Stimulated activated CD4-positive, alpha-beta T cell treated with anti-CD3 and anti-CD28 coated beads, Interleukin-12 subunit alpha, Interleukin-12 subunit beta, amount 100 ng/mL, for 24 hours (primary cell): ENCODE data around the gene DRG2.

Experiments
- DNase-seq, 2 experiments: peaks; one replicate each; pipeline ENCODE4 v3.0.0-alpha.2; 2020; ENCODE audit warnings: low read depth in 2 of 2

The DRG2 gene

DNA sequence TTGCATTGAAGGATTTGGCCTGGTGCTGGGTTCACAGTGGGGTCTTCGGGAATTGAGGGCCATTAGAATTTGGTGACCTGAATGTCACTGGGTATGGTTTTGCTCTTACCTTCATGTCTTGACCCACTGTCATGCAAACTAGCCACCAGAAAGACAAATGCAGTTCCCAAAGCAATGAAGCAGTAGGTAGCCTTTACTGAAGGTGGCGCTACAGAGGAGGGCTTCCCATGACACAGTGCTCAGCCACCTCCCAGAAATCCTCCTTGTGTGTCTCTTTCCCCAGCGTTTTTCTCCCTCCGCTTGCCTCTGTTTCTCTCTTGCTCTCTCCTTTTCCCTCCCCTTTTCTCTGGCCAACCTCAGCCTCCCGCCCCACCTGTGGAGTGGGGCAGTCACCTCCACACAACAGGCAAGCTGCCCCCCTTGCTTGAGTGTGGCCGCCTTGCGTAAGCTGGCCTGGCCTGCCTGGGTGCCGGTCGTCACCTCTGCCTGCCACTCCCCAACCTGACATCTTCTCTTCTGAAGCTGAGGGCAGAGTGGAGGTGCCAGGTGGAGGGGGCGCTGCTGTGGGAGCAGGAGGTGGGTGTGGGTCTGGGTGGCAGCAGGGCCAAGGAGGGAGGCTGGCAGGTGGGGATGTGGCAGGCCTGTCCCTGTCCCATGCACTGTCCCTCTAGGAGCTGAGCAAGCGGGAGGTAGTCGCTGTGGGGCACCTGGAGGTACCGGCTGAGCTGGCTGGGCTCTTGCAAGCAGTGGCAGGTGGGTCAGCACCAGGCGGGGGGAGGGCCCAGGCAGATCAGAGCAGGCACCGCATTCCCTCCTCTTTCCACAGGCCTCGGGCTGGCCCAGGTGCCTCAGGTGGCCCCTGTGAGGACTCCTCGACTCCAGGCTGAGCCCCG, 55.5 kb downstream of the DRG2 start:
- DNase-seq, result no peak

DNA sequence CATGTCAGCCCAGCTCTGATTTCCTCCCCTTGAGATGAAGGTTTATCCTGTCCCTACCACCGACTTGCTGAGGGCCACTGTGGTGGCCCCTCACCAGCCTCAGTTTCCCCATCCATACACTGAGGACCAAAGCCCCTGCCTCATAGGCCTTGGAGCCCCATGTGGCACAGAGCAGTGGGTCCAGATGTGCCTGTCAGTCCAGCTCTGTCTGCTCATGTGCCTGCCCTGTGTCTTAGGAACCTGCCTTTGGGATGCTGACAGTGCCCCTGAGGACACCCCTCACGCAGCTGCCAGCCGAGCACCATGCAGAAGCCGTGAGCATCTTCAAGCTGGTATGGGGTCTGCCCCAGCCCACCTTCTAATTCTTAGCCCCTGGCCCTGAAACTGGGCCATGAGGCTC, 56.5 kb downstream of the DRG2 start:
- DNase-seq, result no peak

DNA sequence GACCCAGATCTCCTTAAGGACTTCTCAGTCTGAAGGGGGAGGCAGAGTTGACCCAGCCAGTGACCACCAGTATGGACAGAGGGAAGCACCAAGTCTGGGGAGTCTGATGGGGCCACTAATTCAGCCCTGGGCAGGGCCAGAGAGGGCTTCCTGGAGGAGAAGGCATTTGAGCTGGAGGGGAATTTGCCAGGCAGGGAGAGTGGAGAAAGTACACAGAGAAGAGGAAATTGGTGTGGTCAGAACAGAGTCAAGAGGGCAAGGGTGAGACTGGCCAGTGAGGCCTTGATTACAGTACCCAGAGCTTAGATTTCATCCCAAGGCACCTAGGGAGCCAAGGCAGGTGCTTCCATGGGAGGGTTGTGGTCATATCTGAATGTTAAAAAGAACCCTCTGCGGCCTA, 57.1 kb downstream of the DRG2 start:
- no peak for DNase-seq

DNA sequence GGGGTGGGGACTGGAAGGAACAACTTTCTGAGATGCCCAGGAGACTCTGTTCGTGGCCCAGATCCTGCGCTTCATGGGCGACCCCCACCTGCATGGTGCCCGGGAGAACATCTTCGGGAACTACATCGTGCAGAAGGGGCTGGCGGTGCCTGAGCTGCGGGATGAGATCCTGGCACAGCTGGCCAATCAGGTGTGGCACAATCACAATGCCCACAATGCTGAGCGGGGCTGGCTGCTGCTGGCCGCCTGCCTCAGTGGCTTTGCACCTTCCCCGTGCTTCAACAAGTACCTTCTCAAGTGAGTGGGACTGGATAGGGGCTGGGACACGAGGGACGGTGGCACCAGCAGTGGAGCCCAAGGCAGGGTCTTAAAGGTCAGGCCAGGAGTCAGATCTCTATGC, 58.1 kb downstream of the DRG2 start:
- no peak for DNase-seq

DNA sequence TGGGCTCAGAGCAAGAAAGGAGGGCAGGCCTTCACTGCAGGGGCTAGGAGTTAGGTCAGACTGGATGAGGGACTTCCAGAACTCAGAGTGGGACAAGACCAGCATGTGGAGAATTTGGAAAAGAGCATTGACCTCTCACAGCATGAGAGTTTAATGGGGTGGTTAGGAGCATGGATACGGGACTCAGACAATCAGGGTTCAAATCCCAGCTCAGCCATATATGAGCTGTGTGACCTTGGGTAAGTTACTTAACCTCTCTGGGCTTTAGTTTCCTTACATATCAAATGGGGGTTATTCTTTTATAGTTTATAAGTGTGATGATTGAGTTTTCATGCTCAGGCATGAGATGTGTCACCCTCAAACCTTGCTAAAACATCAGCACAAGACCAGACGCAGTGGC, 58.5 kb downstream of the DRG2 start:
- DNase-seq, result no peak

DNA sequence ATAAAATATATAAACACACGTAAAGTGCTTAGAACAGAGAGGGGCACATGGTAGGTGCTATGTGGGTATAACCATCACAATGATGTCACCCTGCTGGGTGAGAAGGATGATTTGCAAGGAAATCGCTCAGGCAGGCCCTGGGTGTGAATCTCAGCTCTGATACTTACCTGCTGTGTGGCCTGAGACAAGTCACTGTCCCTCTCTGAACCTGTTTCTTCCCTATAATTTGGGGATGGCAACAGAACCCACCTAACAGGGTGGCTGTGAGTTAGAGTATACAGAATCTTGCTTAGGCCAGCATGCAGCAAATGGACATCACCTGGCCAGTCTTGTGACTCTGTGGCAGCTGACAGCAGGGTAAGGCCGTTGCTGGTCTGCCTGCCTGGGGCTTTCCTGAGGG, 59.2 kb downstream of the DRG2 start:
- no peak for DNase-seq

DNA sequence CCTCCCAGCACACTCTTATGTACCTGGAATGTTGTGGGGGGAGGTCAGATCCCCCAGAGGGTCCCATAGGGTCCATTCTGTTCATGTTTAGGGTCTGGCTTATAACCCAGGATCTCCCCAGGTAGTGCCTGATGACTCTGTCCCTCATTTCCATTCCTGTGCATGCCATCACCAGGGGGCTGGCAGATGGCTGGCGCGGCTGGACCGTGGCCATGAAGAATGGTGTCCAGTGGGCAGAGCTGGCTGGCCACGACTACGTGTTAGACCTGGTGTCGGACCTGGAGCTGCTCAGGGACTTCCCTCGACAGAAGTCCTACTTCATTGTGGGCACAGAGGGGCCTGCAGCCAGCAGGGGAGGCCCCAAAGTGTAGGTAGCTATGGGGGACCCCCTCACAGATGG, 60.8 kb downstream of the DRG2 start:
- DNase-seq, result no peak

DNA sequence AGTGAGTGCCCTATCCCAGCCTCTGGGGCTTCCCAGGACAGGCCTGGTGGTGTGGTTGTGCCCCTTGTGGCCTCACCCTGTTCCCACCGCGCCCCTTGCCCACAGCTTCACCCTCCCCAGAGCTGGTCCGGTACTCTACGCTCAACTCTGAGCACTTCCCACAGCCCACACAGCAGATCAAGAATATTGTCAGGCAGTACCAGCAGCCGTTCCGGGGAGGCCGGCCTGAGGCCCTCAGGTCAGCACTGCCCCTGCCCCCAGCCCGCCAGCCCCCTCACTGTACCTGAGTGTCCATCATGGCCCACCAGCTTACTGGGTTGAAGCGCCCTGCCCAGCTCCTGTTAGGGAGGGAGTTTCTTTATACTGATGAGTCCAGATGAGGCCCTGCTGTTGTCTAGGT, 63.5 kb downstream of the DRG2 start:
- no peak for DNase-seq

DNA sequence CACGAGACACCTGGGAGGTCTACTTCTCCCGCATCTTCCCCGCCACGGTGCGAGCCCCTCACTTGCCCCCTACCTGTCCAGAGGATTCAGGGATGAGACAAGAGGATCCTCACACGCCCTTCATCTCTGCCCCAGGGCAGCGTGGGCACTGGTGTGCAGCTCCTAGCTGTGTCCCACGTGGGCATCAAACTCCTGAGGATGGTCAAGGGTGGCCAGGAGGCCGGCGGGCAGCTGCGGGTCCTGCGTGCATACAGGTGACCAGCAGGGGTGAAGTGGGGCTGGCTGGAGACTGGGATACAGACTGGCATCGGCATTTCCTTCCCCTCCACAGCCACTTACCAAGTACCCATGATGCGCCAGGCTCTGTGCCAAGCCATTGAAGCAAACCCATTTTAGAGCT, 67.4 kb downstream of the DRG2 start:
- DNase-seq, result no peak

DNA sequence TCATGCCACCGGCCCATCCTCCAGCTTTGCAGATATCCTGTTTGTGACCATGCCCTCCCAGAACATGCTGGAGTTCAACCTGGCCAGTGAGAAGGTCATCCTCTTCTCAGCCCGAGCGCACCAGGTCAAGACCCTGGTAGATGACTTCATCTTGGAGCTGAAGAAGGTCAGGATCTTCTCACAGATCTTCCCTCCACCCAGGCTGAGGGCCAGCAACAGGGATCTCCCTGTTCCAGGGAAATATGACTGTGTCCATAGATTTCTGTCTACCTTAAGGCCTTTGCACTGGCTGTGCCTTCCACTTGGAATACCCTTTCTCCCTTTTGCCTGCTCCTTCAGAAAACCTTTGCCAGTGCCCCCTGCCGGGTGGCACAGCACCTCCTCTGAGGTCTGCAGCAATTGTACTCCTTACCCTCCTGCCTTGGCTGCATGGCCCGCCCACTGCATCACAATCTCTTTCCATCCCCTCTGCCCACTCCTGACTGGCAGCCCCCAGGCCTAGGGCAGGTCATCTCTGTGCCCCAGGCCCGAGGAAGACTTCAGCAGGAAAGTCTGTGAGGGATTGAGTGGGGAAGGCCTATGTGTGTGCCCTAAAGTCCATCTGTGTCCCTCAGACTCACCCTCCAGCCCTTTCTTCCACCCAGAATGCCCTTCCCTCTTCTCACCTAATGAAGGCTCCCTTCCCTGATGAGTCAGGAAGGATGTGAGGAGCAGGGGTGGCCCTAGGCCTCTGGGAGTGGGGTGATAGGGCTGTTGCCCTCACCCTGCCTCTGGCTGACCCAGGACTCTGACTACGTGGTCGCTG, 68.6 kb downstream of the DRG2 start:
- no peak for DNase-seq

DNA sequence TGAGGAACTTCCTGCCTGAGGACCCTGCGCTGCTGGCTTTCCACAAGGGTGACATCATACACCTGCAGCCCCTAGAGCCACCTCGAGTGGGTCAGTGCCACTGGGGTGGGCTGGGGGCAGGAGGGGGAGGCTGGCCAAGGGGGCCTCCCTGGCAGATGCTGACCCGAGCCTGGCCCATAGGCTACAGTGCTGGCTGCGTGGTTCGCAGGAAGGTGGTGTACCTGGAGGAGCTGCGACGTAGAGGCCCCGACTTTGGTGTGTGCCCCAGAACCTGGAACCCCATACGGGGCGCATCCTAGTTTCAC, 69.2 kb downstream of the DRG2 start:
- DNase-seq, result no peak
